Endodermal cell (in vitro differentiated cells): ENCODE data around the gene IL16. TPM values are rescaled to one million over a fixed set of nuclear protein-coding genes. Genes with fewer than 3 reads are reported as not detected.

Experiments used
- DNase-seq: peaks from one replicate; pipeline ENCODE4 v3.0.0-alpha.2; 2017
- H3K27ac ChIP-seq: 2 replicates; pipeline ENCODE4 v1.5.1; 2013; ENCODE audit warnings: mild to moderate bottlenecking, low read depth, low read length, moderate library complexity
- H3K27me3 ChIP-seq: 2 replicates; pipeline ENCODE4 v1.6.1; 2013; ENCODE audit warnings: mild to moderate bottlenecking, low read length, moderate library complexity; ENCODE audit not compliant: insufficient read depth, control insufficient read depth, poor library complexity, severe bottlenecking
- H3K36me3 ChIP-seq: 2 replicates; pipeline ENCODE4 v1.7.0; 2013; ENCODE audit warnings: mild to moderate bottlenecking, low read length, moderate library complexity; ENCODE audit not compliant: control insufficient read depth, insufficient read depth
- H3K4me1 ChIP-seq: one replicate; pipeline ENCODE4 v1.7.0; 2013; ENCODE audit warnings: low read length; ENCODE audit not compliant: control insufficient read depth, insufficient read depth
- H3K4me3 ChIP-seq: 2 replicates; pipeline ENCODE4 v1.5.1; 2013; ENCODE audit warnings: mild to moderate bottlenecking, low read length, moderate library complexity
- H3K9ac ChIP-seq: 2 replicates; pipeline ENCODE4 v1.6.1; 2013; ENCODE audit warnings: mild to moderate bottlenecking, low read length, moderate library complexity; ENCODE audit not compliant: poor library complexity, severe bottlenecking; ENCODE audit errors: extremely low read depth
- H3K9me3 ChIP-seq: 2 replicates; pipeline ENCODE4 v1.6.1; 2013; ENCODE audit warnings: mild to moderate bottlenecking, low read length, moderate library complexity; ENCODE audit not compliant: control insufficient read depth
- H3K27ac Mint-ChIP-seq: 2 replicates; pipeline ENCODE4 v1.8.0; 2020; ENCODE audit warnings: mixed read lengths
- H3K27me3 Mint-ChIP-seq: 2 replicates; pipeline ENCODE4 v1.8.0; 2021; ENCODE audit warnings: mild to moderate bottlenecking, mixed read lengths; ENCODE audit not compliant: insufficient read depth
- H3K36me3 Mint-ChIP-seq: 2 replicates; pipeline ENCODE4 v1.8.0; 2020; ENCODE audit warnings: low read depth, mixed read lengths
- H3K4me1 Mint-ChIP-seq: 2 replicates; pipeline ENCODE4 v1.8.0; 2020; ENCODE audit warnings: mixed read lengths
- H3K4me3 Mint-ChIP-seq: 2 replicates; pipeline ENCODE4 v1.8.0; 2020; ENCODE audit warnings: mild to moderate bottlenecking, moderate library complexity, mixed read lengths
- H3K9me3 Mint-ChIP-seq: 2 replicates; pipeline ENCODE4 v1.8.0; 2020; ENCODE audit warnings: mild to moderate bottlenecking, mixed read lengths
- WGBS, 2 experiments: methylation state at CpG; one replicate each; pipeline versions ENCODE4 v1.1.5 to v1.1.7; 2013; ENCODE audit warnings: missing lambda C conversion rate in 2 of 2, mixed read lengths in 1 of 2; ENCODE audit not compliant: insufficient coverage in 1 of 2, insufficient read length in 1 of 2; 5-methylcytosine and 5-hydroxymethylcytosine counted together
- total RNA-seq, 2 donors: library from RNA; stranded (reverse); fragmentation: NEBNext Ultra II Directional in 1 of 2; extraction: Animal tissue kit (Norgen Biotek cat#: 25700) in 1 of 2; gene quantifications; 2 replicates in 1 of 2; 3 replicates in 1 of 2; pipeline ENCODE4 v1.2.1, GENCODE V29; 2021
- TF ChIP-seq, protein P1 (sequence below): fragments of 200-600 bp; sonication (generic); conservative IDR thresholded peaks from 2 replicates; pipeline ENCODE4 v1.5.0; 2021; ENCODE audit warnings: antibody characterized with exemption, mild to moderate bottlenecking

Gene IL16
- total RNA-seq, 2 donors from 2014 or later = 0.13 to 0.24 TPM

DNA sequence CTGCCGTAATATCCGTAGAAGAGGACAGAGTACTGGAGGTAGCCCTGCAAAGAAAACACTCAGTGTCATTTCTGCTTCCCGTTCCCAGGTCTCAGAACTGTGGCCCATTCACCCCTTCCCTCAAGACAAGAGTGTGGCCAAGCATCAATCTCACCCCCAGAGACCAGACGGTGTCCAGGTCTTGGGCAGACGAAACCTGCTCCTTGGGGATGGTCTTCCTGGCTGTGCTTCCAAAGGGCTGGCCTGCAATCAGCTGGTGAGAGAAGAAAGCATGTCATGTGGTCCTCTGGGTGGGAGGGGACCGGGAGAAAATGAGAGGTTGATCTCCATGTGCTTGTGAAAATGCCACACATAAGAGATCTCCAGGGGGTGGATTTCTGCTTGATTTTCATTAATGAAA is 161.6 kb downstream of the IL16 start:
- no peaks in the 10 kb centered on the region for H3K4me1 ChIP-seq
- H3K27ac ChIP-seq = no peak overlapping the region
- Mint-ChIP-seq H3K4me1 (peaks cover 2% of the 10 kb centered on the region), H3K9me3 (no peaks in the 10 kb centered on the region), H3K4me3 (no peak overlapping the region), H3K27ac (no peak overlapping the region), H3K27me3 (no peaks in the 10 kb centered on the region), H3K36me3 (no peaks in the 10 kb centered on the region)
- no peak for DNase-seq
- no peaks in the 10 kb centered on the region for H3K36me3 ChIP-seq
- H3K9me3 ChIP-seq = no peaks in the 10 kb centered on the region
- H3K4me3 ChIP-seq = no peak overlapping the region
- WGBS, 2 experiments = 93 to 100% methylated on average over 4 to 6 of the region's 6 CpGs
- H3K9ac ChIP-seq = no peak overlapping the region
- no peaks in the 10 kb centered on the region for H3K27me3 ChIP-seq
- TF ChIP-seq, protein P1, sequence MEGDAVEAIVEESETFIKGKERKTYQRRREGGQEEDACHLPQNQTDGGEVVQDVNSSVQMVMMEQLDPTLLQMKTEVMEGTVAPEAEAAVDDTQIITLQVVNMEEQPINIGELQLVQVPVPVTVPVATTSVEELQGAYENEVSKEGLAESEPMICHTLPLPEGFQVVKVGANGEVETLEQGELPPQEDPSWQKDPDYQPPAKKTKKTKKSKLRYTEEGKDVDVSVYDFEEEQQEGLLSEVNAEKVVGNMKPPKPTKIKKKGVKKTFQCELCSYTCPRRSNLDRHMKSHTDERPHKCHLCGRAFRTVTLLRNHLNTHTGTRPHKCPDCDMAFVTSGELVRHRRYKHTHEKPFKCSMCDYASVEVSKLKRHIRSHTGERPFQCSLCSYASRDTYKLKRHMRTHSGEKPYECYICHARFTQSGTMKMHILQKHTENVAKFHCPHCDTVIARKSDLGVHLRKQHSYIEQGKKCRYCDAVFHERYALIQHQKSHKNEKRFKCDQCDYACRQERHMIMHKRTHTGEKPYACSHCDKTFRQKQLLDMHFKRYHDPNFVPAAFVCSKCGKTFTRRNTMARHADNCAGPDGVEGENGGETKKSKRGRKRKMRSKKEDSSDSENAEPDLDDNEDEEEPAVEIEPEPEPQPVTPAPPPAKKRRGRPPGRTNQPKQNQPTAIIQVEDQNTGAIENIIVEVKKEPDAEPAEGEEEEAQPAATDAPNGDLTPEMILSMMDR = no peak

- WGBS, 2 experiments = 87 to 97% methylated on average over 5 of the region's 5 CpGs
These were observed 163.8 kb downstream of the IL16 start for GRCh38 chr15:81360491-81360890.

DNA sequence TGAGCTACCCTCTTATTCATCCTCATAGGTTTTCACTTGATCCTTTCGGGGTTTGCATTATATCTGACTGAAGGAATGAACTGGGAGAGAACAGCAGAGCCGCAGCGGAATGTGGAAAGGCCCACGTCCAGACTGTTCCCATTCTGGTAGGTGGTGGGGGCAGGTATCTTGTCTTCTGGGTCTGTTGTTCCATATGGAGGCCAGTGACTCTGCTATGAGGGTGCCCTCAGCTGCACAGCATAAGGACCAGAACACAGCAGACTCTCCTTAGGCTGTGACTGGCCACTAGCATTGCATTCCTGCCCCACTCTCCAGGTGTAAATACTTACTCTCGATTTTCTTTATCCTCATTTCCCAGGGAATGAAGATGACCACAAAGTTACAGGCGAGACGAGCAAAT is 165.2 kb downstream of the IL16 start:
- Histone ChIP-seq H3K27ac (no peak overlapping the region), H3K27me3 (no peaks in the 10 kb centered on the region), H3K4me1 (no peaks in the 10 kb centered on the region), H3K36me3 (no peaks in the 10 kb centered on the region), H3K4me3 (no peak overlapping the region), H3K9me3 (no peaks in the 10 kb centered on the region), H3K9ac (no peak overlapping the region)
- Mint-ChIP-seq H3K27ac (no peak overlapping the region), H3K36me3 (no peaks in the 10 kb centered on the region), H3K9me3 (no peaks in the 10 kb centered on the region), H3K4me1 (peaks cover 2% of the 10 kb centered on the region), H3K27me3 (no peaks in the 10 kb centered on the region), H3K4me3 (no peak overlapping the region)
- DNase-seq = no peak
- 90 to 92% methylated on average over 4 to 7 of the region's 7 CpGs for WGBS, 2 experiments
- TF ChIP-seq, protein P1 = no peak

More at GRCh38 chr15:81360491-81360890, 163.8 kb downstream of the IL16 start:
- H3K27me3 ChIP-seq = no peaks in the 10 kb centered on the region
- no peaks in the 10 kb centered on the region for H3K9me3 ChIP-seq
- Mint-ChIP-seq H3K27ac (no peak overlapping the region), H3K36me3 (no peaks in the 10 kb centered on the region), H3K4me1 (peaks cover 2% of the 10 kb centered on the region), H3K9me3 (no peaks in the 10 kb centered on the region), H3K4me3 (no peak overlapping the region), H3K27me3 (no peaks in the 10 kb centered on the region)
- no peaks in the 10 kb centered on the region for H3K4me1 ChIP-seq
- H3K27ac ChIP-seq = no peak overlapping the region
- no peak for DNase-seq
- no peaks in the 10 kb centered on the region for H3K36me3 ChIP-seq
- H3K4me3 ChIP-seq = no peak overlapping the region
- TF ChIP-seq, protein P1 = no peak
- no peak overlapping the region for H3K9ac ChIP-seq
